Activated naive CD4-positive, alpha-beta T cell treated with anti-CD3 and anti-CD28 coated beads, Interleukin-2, amount 50 U/mL, for 16 hours (primary cell): ENCODE data around the gene MLLT3.

Experiments
- DNase-seq: peaks from one replicate; pipeline ENCODE4 v3.0.0-alpha.2; 2020

The MLLT3 gene

GRCh38 chr9:20624201-20625002 is 2.1 kb upstream of the MLLT3 start:
- peak; percentile 31 for DNase-seq

GRCh38 chr9:20623748-20624124 is 1.4 kb upstream of the MLLT3 start:
- no peak for DNase-seq

GRCh38 chr9:20623021-20623747 is 885 bp upstream of the MLLT3 start:
- peak; percentile 65 for DNase-seq

GRCh38 chr9:20621471-20622329 is 599 bp downstream of the MLLT3 start:
- peak; percentile 79 for DNase-seq

GRCh38 chr9:20620650-20621470 is 1.4 kb downstream of the MLLT3 start:
- DNase-seq: peak; percentile 71

GRCh38 chr9:20619487-20620200 is 2.7 kb downstream of the MLLT3 start:
- peak; percentile 22 for DNase-seq

- DNase-seq: no peak
These were observed 3.9 kb downstream of the MLLT3 start for GRCh38 chr9:20618361-20618802.

- DNase-seq: no peak
These were observed 5.5 kb downstream of the MLLT3 start for GRCh38 chr9:20616808-20617207.

GRCh38 chr9:20614602-20615216 is 7.6 kb downstream of the MLLT3 start:
- DNase-seq: no peak

- DNase-seq: no peak
These were observed 10.5 kb downstream of the MLLT3 start for GRCh38 chr9:20611691-20612287.

- no peak for DNase-seq
These were observed 11.7 kb downstream of the MLLT3 start for GRCh38 chr9:20610591-20610990.

GRCh38 chr9:20608582-20608981 is 13.7 kb downstream of the MLLT3 start:
- DNase-seq: no peak

- no peak for DNase-seq
These were observed 15.6 kb downstream of the MLLT3 start for GRCh38 chr9:20606652-20607051.

GRCh38 chr9:20604562-20604961 is 17.7 kb downstream of the MLLT3 start:
- no peak for DNase-seq

- no peak for DNase-seq
These were observed 18.6 kb downstream of the MLLT3 start for GRCh38 chr9:20603524-20604268.

GRCh38 chr9:20601292-20601691 is 21.0 kb downstream of the MLLT3 start:
- DNase-seq: no peak

- no peak for DNase-seq
These were observed 23.1 kb downstream of the MLLT3 start for GRCh38 chr9:20599195-20599594.

GRCh38 chr9:20598367-20598766 is 23.9 kb downstream of the MLLT3 start:
- DNase-seq: no peak

- DNase-seq: no peak
These were observed 24.4 kb downstream of the MLLT3 start for GRCh38 chr9:20597862-20598261.

GRCh38 chr9:20594608-20595007 is 27.7 kb downstream of the MLLT3 start:
- DNase-seq: no peak
